MM.1S (cell line): ENCODE data around the gene NBEAL2.
"Not testable (repeated sequence)": the region's sequence is repeated elsewhere in the genome, so short reads cannot be mapped to it uniquely, and the experiment has no call there.

Source experiments
- DNase-seq: peaks from one replicate; pipeline ENCODE4 v3.0.0-alpha.2; 2015
- H2AFZ ChIP-seq: fragments of 300-600 bp; sonication (generic); 2 replicates; pipeline ENCODE4 v1.6.0; 2016; ENCODE audit warnings: antibody characterized with exemption, low read length
- H3F3A ChIP-seq: fragments of 300-600 bp; sonication (generic); 2 replicates; pipeline ENCODE4 v1.6.1; 2016; ENCODE audit warnings: mild to moderate bottlenecking, antibody characterized with exemption, low read length, moderate library complexity, mixed read lengths; ENCODE audit not compliant: insufficient read depth
- H3K27ac ChIP-seq: fragments of 300-600 bp; sonication (generic); 2 replicates; pipeline ENCODE4 v1.5.1; 2016; ENCODE audit warnings: mild to moderate bottlenecking, low read length
- H3K27me3 ChIP-seq: fragments of 300-600 bp; sonication (generic); replicated peaks from 2 replicates; pipeline ENCODE4 v1.6.0; 2016; ENCODE audit warnings: low read length; ENCODE audit not compliant: insufficient read depth
- H3K36me3 ChIP-seq: fragments of 300-600 bp; sonication (generic); replicated peaks from 2 replicates; pipeline ENCODE4 v1.6.1; 2016; ENCODE audit warnings: mild to moderate bottlenecking, low read length, mixed read lengths; ENCODE audit not compliant: insufficient read depth
- H3K4me1 ChIP-seq: fragments of 300-600 bp; sonication (generic); 2 replicates; pipeline ENCODE4 v1.6.1; 2016; ENCODE audit warnings: low read length, mixed read lengths
- H3K4me2 ChIP-seq: fragments of 300-600 bp; sonication (generic); 2 replicates; pipeline ENCODE4 v1.6.0; 2016; ENCODE audit warnings: low read depth, low read length
- H3K4me3 ChIP-seq: fragments of 300-600 bp; sonication (generic); 2 replicates; pipeline ENCODE4 v1.5.1; 2016; ENCODE audit warnings: low read length, mixed read lengths
- H3K79me2 ChIP-seq: fragments of 300-600 bp; sonication (generic); 2 replicates; pipeline ENCODE4 v1.6.1; 2016; ENCODE audit warnings: mixed run types, low read length, mixed read lengths
- H3K9ac ChIP-seq: fragments of 300-600 bp; sonication (generic); 2 replicates; pipeline ENCODE4 v1.6.1; 2016; ENCODE audit warnings: low read length, mixed read lengths
- H3K9me2 ChIP-seq: fragments of 300-600 bp; sonication (generic); replicated peaks from 2 replicates; pipeline ENCODE4 v1.6.1; 2016; ENCODE audit warnings: mild to moderate bottlenecking, low read length, mixed read lengths; ENCODE audit not compliant: insufficient read depth
- H3K9me3 ChIP-seq: fragments of 300-600 bp; sonication (generic); replicated peaks from 2 replicates; pipeline ENCODE4 v1.6.1; 2016; ENCODE audit warnings: mild to moderate bottlenecking, low read length, mixed read lengths; ENCODE audit not compliant: insufficient read depth
- H4K20me1 ChIP-seq: fragments of 300-600 bp; sonication (generic); 2 replicates; pipeline ENCODE4 v1.6.1; 2016; ENCODE audit warnings: mild to moderate bottlenecking, low read length, moderate library complexity, mixed read lengths; ENCODE audit not compliant: insufficient read depth
- CTCF ChIP-seq: fragments of 300-600 bp; sonication (generic); IDR thresholded peaks from 2 replicates; pipeline ENCODE4 v1.5.1; 2016; ENCODE audit warnings: antibody characterized with exemption, low read length, mixed read lengths
- EZH2 ChIP-seq: fragments of 300-600 bp; sonication (generic); optimal IDR thresholded peaks from 2 replicates; pipeline ENCODE3; 2017; ENCODE audit warnings: low read depth, mild to moderate bottlenecking, antibody characterized with exemption, low read length, mixed read lengths
- EZH2phosphoT487 ChIP-seq: fragments of 300-600 bp; sonication (generic); IDR thresholded peaks from 2 replicates; pipeline ENCODE4 v1.6.1; 2018; ENCODE audit warnings: antibody characterized with exemption, low read length

The NBEAL2 gene

GRCh38 chr3:47028667-47029066 is 49.2 kb downstream of the NBEAL2 start:
- no peak for DNase-seq
- no peaks in the 10 kb centered on the region for H3K4me1 ChIP-seq
- no peak overlapping the region for H3K4me2 ChIP-seq
- peaks cover 3% of the 10 kb centered on the region; the same call in 1 of the 2 replicates for H3K36me3 ChIP-seq
- H3K79me2 ChIP-seq: peaks cover 16% of the 10 kb centered on the region
- no peaks in the 10 kb centered on the region for H3F3A ChIP-seq
- no peaks in the 10 kb centered on the region for H3K9me3 ChIP-seq
- no peaks in the 10 kb centered on the region for H4K20me1 ChIP-seq
- H2AFZ ChIP-seq: no peak overlapping the region
- TF ChIP-seq EZH2 (no peak), CTCF (no peak), EZH2phosphoT487 (no peak)
- no peak overlapping the region for H3K4me3 ChIP-seq
- H3K27ac ChIP-seq: no peak overlapping the region
- no peaks in the 10 kb centered on the region for H3K27me3 ChIP-seq
- H3K9ac ChIP-seq: no peak overlapping the region
- no peaks in the 10 kb centered on the region for H3K9me2 ChIP-seq

- H3K4me2 ChIP-seq, H3K27me3 ChIP-seq, H3K4me1 ChIP-seq, H3F3A ChIP-seq, H3K9me3 ChIP-seq, H3K27ac ChIP-seq, H3K4me3 ChIP-seq, H3K9ac ChIP-seq, DNase-seq, H2AFZ ChIP-seq, H4K20me1 ChIP-seq, H3K9me2 ChIP-seq, H3K36me3 ChIP-seq: not testable (repeated sequence)
- H3K79me2 ChIP-seq: peaks cover 11% of the 10 kb centered on the region
These were observed 51.6 kb downstream of the NBEAL2 start for GRCh38 chr3:47031041-47031440.

GRCh38 chr3:47034868-47035489 is 55.5 kb downstream of the NBEAL2 start:
- Histone ChIP-seq H3K27ac (no peak overlapping the region), H3K4me1 (peaks cover 10% of the 10 kb centered on the region), H3K9me2 (no peaks in the 10 kb centered on the region), H2AFZ (no peak overlapping the region), H3K4me2 (no peak overlapping the region), H3K9ac (no peak overlapping the region), H4K20me1 (no peaks in the 10 kb centered on the region), H3K9me3 (no peaks in the 10 kb centered on the region), H3K27me3 (no peaks in the 10 kb centered on the region), H3F3A (peaks cover 15% of the 10 kb centered on the region), H3K4me3 (no peak overlapping the region), H3K36me3 (peaks cover 1% of the 10 kb centered on the region; the same call in 1 of the 2 replicates), H3K79me2 (peaks cover 9% of the 10 kb centered on the region)
- no peak for TF ChIP-seq EZH2
- TF ChIP-seq CTCF: no peak
- no peak for TF ChIP-seq EZH2phosphoT487
- no peak for DNase-seq

- H3K27me3 ChIP-seq: no peaks in the 10 kb centered on the region
- no peak overlapping the region for H3K4me2 ChIP-seq
- peaks cover 18% of the 10 kb centered on the region for H3F3A ChIP-seq
- H3K9me3 ChIP-seq: no peaks in the 10 kb centered on the region
- no peaks in the 10 kb centered on the region for H3K9me2 ChIP-seq
- H3K79me2 ChIP-seq: peaks cover 10% of the 10 kb centered on the region
- peaks cover 6% of the 10 kb centered on the region; the same call in 1 of the 2 replicates for H3K36me3 ChIP-seq
- no peak overlapping the region for H3K27ac ChIP-seq
- DNase-seq: no peak
- no peak for TF ChIP-seq EZH2
- TF ChIP-seq EZH2phosphoT487: no peak
- no peak for TF ChIP-seq CTCF
- no peak overlapping the region for H3K9ac ChIP-seq
- H4K20me1 ChIP-seq: no peaks in the 10 kb centered on the region
- H3K4me3 ChIP-seq: no peak overlapping the region
- H3K4me1 ChIP-seq: peaks cover 10% of the 10 kb centered on the region
- no peak overlapping the region for H2AFZ ChIP-seq
These were observed 56.2 kb downstream of the NBEAL2 start for GRCh38 chr3:47035645-47036044.
